Mesenchymal stem cell (in vitro differentiated cells and primary cell): ENCODE results near the gene TMEM240.

Experiments used
- DNase-seq: peaks from one replicate; pipeline ENCODE4 v3.0.0-alpha.2; 2013
- H2AFZ ChIP-seq: one replicate; pipeline ENCODE4 v1.6.1; 2013; ENCODE audit warnings: low read depth, mild to moderate bottlenecking, control low read depth, inconsistent platforms, low read length, moderate library complexity
- H2AK5ac ChIP-seq: 2 replicates; pipeline ENCODE4 v1.6.1; 2013; ENCODE audit warnings: low read length, moderate library complexity, mild to moderate bottlenecking, inconsistent platforms; ENCODE audit not compliant: severe bottlenecking
- H2BK120ac ChIP-seq: one replicate; pipeline ENCODE4 v1.6.1; 2013; ENCODE audit warnings: low read depth, mild to moderate bottlenecking, inconsistent platforms, low read length, moderate library complexity
- H2BK12ac ChIP-seq, 2 experiments: one replicate each; pipeline ENCODE4 v1.6.1; 2013; ENCODE audit warnings: inconsistent platforms in 2 of 2, low read length in 2 of 2, mild to moderate bottlenecking in 2 of 2, moderate library complexity in 2 of 2, control low read depth in 1 of 2
- H2BK15ac ChIP-seq: one replicate; pipeline ENCODE4 v1.6.1; 2013; ENCODE audit warnings: mild to moderate bottlenecking, low read depth, inconsistent platforms; ENCODE audit not compliant: poor library complexity, severe bottlenecking
- H2BK5ac ChIP-seq: 2 replicates; pipeline ENCODE4 v1.6.1; 2013; ENCODE audit warnings: low read depth, mild to moderate bottlenecking, low read length, control low read depth, inconsistent platforms; ENCODE audit not compliant: poor library complexity, severe bottlenecking
- H3K14ac ChIP-seq, 2 experiments: one replicate each; pipeline ENCODE4 v1.6.1; 2013; ENCODE audit warnings: inconsistent platforms in 2 of 2, low read length in 2 of 2, control low read depth in 1 of 2, mild to moderate bottlenecking in 1 of 2, moderate library complexity in 1 of 2
- H3K18ac ChIP-seq, 2 experiments: one replicate each; pipeline ENCODE4 v1.6.1; 2013; ENCODE audit warnings: inconsistent platforms in 2 of 2, low read length in 2 of 2, control low read depth in 1 of 2, low read depth in 1 of 2, mild to moderate bottlenecking in 1 of 2
- H3K23ac ChIP-seq, 2 experiments: one replicate each; pipeline ENCODE4 v1.6.1; 2013; ENCODE audit warnings: inconsistent platforms in 2 of 2, low read length in 2 of 2, mild to moderate bottlenecking in 2 of 2, moderate library complexity in 2 of 2, control low read depth in 1 of 2
- H3K27ac ChIP-seq: 2 replicates; pipeline ENCODE4 v1.5.1; 2013; ENCODE audit warnings: mild to moderate bottlenecking, moderate library complexity, low read length, control low read depth, inconsistent platforms; ENCODE audit not compliant: poor library complexity, severe bottlenecking
- H3K27me3 ChIP-seq, 2 experiments: 2 replicates each; pipeline versions ENCODE4 v1.6.1 to v1.7.0; 2013; ENCODE audit warnings: low read length in 2 of 2, mild to moderate bottlenecking in 2 of 2, moderate library complexity in 2 of 2, control low read depth in 1 of 2, inconsistent platforms in 1 of 2; ENCODE audit not compliant: control insufficient read depth in 1 of 2, insufficient read depth in 1 of 2
- H3K36me3 ChIP-seq, 2 experiments: 2 replicates each; pipeline versions ENCODE4 v1.6.1 to v1.7.0; 2013; ENCODE audit warnings: low read length in 2 of 2, control low read depth in 1 of 2, inconsistent platforms in 1 of 2, low read depth in 1 of 2, mild to moderate bottlenecking in 1 of 2; ENCODE audit not compliant: insufficient read depth in 2 of 2, control insufficient read depth in 1 of 2
- H3K4ac ChIP-seq, 2 experiments: one replicate each; pipeline ENCODE4 v1.6.1; 2013; ENCODE audit warnings: inconsistent platforms in 2 of 2, low read length in 2 of 2, mild to moderate bottlenecking in 2 of 2, moderate library complexity in 2 of 2, control low read depth in 1 of 2, low read depth in 1 of 2
- H3K4me1 ChIP-seq: 2 replicates; pipeline ENCODE4 v1.6.1; 2013; ENCODE audit warnings: low read depth, low read length, control low read depth; ENCODE audit not compliant: control insufficient read depth, insufficient read depth
- H3K4me2 ChIP-seq: 2 replicates; pipeline ENCODE4 v1.6.1; 2013; ENCODE audit warnings: low read length, mild to moderate bottlenecking, inconsistent platforms; ENCODE audit not compliant: poor library complexity, severe bottlenecking
- H3K4me3 ChIP-seq, 2 experiments: 2 replicates each; pipeline versions ENCODE4 v1.5.1 to v1.7.0; 2013; ENCODE audit warnings: low read length in 2 of 2, mild to moderate bottlenecking in 2 of 2, control low read depth in 1 of 2, low read depth in 1 of 2; ENCODE audit not compliant: insufficient read depth in 1 of 2
- H3K79me1 ChIP-seq: replicated peaks from 2 replicates; pipeline ENCODE4 v1.6.1; 2013; ENCODE audit warnings: mild to moderate bottlenecking, control low read depth, low read length, inconsistent platforms; ENCODE audit not compliant: poor library complexity, severe bottlenecking
- H3K9ac ChIP-seq: 2 replicates; pipeline ENCODE4 v1.7.0; 2013; ENCODE audit warnings: mild to moderate bottlenecking, low read length, moderate library complexity
- H3K9me3 ChIP-seq: 2 replicates; pipeline ENCODE4 v1.7.0; 2013; ENCODE audit warnings: mild to moderate bottlenecking, low read length; ENCODE audit not compliant: control insufficient read depth
- H4K8ac ChIP-seq: one replicate; pipeline ENCODE4 v1.6.1; 2013; ENCODE audit warnings: inconsistent platforms, mild to moderate bottlenecking, low read length, moderate library complexity
- H4K91ac ChIP-seq: one replicate; pipeline ENCODE4 v1.6.1; 2013; ENCODE audit warnings: mild to moderate bottlenecking, low read length, inconsistent platforms
- WGBS: methylation state at CpG from one replicate; pipeline ENCODE4 v1.1.7; 2013; ENCODE audit warnings: mixed read lengths; 5-methylcytosine and 5-hydroxymethylcytosine counted together

The TMEM240 gene

GRCh38 chr1:1536938-1537546 lies 3.4 kb downstream of the TMEM240 start:
- Histone ChIP-seq H4K91ac (no peak overlapping the region), H3K18ac (no peak overlapping the region), H3K4me2 (no peak overlapping the region), H2AFZ (no peak overlapping the region), H2BK15ac (no peak overlapping the region), H3K9ac (no peak overlapping the region), H3K14ac (no peak overlapping the region), H3K36me3 (peaks cover 33 to 81% of the 10 kb centered on the region in 2 experiments), H3K23ac (no peak overlapping the region), H3K4me1 (peaks cover 30% of the 10 kb centered on the region), H3K4ac (no peak overlapping the region), H4K8ac (no peak overlapping the region), H3K4me3 (no peak overlapping the region), H3K9me3 (peaks cover 6% of the 10 kb centered on the region), H3K27me3 (no peaks in the 10 kb centered on the region), H2AK5ac (no peak overlapping the region), H2BK12ac (no peak overlapping the region), H2BK5ac (no peak overlapping the region), H3K27ac (no peak overlapping the region), H3K79me1 (peaks cover 24% of the 10 kb centered on the region), H2BK120ac (no peak overlapping the region)
- 92% methylated on average over 15 of the region's 15 CpGs for WGBS
- DNase-seq, result no peak

- Histone ChIP-seq H3K9ac (no peak overlapping the region), H3K4ac (no peak overlapping the region), H3K9me3 (peaks cover 9% of the 10 kb centered on the region), H3K14ac (no peak overlapping the region), H3K4me2 (no peak overlapping the region), H3K27me3 (no peaks in the 10 kb centered on the region), H3K4me1 (peaks cover 28% of the 10 kb centered on the region), H2BK5ac (no peak overlapping the region), H3K79me1 (peaks cover 25% of the 10 kb centered on the region), H4K8ac (no peak overlapping the region), H3K36me3 (peaks cover 25 to 76% of the 10 kb centered on the region in 2 experiments), H2AK5ac (no peak overlapping the region), H3K18ac (no peak overlapping the region), H2BK120ac (no peak overlapping the region), H3K23ac (no peak overlapping the region), H4K91ac (no peak overlapping the region), H2BK12ac (no peak overlapping the region), H2BK15ac (no peak overlapping the region), H3K27ac (no peak overlapping the region), H3K4me3 (no peak overlapping the region), H2AFZ (no peak overlapping the region)
- 93% methylated on average over 48 of the region's 48 CpGs for WGBS
- DNase-seq, result no peak
These were observed 4.1 kb downstream of the TMEM240 start for GRCh38 chr1:1536019-1536937.

GRCh38 chr1:1535201-1536018 lies 5.0 kb downstream of the TMEM240 start:
- Histone ChIP-seq H2BK15ac (no peak overlapping the region), H3K9me3 (peaks cover 9% of the 10 kb centered on the region), H4K8ac (no peak overlapping the region), H3K23ac (no peak overlapping the region), H3K27me3 (no peaks in the 10 kb centered on the region), H2AFZ (no peak overlapping the region), H3K14ac (no peak overlapping the region), H3K4ac (no peak overlapping the region), H3K79me1 (peaks cover 25% of the 10 kb centered on the region), H3K4me3 (no peak overlapping the region), H3K4me2 (no peak overlapping the region), H3K27ac (no peak overlapping the region), H3K9ac (no peak overlapping the region), H3K4me1 (peaks cover 20% of the 10 kb centered on the region), H4K91ac (peak overlapping the region; percentile 29), H2BK120ac (no peak overlapping the region), H2BK12ac (no peak overlapping the region), H2AK5ac (no peak overlapping the region), H3K36me3 (peaks cover 24 to 76% of the 10 kb centered on the region in 2 experiments), H2BK5ac (no peak overlapping the region), H3K18ac (no peak overlapping the region)
- no peak for DNase-seq
- 96% methylated on average over 66 of the region's 66 CpGs for WGBS
